ENCODE data around the gene JARID2. TPM values are rescaled to one million over a fixed set of nuclear protein-coding genes. Genes with fewer than 3 reads are reported as not detected.
A peak's percentile ranks its signal among the peaks of the same experiment; 100 is the strongest.

The JARID2 gene
- total and polyA plus RNA-seq, 7 donors, result 1.8 to 7.8 (median 6.1) TPM

DNA sequence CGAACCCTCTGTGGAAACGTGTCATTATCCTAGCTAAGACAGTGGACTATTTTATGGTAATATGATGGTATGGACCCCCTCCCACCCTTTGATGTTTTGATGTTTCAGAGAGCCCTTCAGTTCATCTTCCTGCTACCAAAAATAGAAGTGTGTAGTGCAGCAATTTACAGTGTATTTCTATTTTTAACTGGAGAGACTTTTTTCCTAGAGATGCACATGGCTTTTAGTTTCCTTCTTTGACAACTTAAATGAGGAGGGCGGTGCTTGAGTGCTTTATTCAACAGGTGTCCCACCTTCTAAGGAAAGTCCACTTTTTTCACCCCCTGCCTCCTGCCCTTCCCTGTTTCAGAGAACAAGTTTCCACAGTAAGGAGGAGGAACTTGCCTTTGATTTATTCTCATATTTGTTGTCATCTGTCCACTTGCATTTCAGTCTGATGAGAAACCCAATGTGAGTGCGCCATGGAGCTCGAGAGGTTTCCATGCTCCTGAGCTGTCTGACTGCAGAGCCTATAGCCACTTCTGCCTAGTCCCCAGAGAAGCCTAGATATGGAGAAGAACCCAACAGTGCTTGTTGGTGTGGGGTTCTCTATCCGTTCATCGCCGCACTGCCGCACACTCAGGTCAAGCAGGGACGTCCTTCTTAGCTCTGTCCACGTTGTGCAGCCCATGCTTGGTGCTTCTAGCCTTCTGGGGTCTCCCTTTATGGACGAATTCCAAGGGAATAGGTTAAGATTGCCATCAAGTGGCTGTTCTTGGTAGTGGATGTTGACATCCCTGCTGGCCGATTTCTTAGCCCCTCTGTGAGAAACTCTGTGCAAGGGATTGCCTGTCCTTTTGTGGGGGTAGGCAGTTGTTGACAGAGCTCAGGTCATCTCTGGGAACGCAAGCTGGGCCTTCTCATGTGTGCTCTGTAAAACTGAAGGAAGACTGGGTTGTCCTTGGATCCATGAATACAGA lies 144.2 kb downstream of the JARID2 start:
- Histone ChIP-seq H3K4me3 (no peak overlapping the region), H3K36me3 (no peaks in the 10 kb centered on the region), H3K27ac (peak overlapping the region in 3 of 4 donors; percentile 9 to 64 (median 51)), H3K4me1 (peaks cover 0 to 45% (median 37%) of the 10 kb centered on the region in 4 donors), H3K9me3 (no peaks in the 10 kb centered on the region), H3K27me3 (no peaks in the 10 kb centered on the region)
- TF ChIP-seq EP300 (IDR thresholded peaks at IDR 0.05), result no peak
- TF ChIP-seq POLR2A (IDR thresholded peaks at IDR 0.05), result no peak
- TF ChIP-seq, protein P1, sequence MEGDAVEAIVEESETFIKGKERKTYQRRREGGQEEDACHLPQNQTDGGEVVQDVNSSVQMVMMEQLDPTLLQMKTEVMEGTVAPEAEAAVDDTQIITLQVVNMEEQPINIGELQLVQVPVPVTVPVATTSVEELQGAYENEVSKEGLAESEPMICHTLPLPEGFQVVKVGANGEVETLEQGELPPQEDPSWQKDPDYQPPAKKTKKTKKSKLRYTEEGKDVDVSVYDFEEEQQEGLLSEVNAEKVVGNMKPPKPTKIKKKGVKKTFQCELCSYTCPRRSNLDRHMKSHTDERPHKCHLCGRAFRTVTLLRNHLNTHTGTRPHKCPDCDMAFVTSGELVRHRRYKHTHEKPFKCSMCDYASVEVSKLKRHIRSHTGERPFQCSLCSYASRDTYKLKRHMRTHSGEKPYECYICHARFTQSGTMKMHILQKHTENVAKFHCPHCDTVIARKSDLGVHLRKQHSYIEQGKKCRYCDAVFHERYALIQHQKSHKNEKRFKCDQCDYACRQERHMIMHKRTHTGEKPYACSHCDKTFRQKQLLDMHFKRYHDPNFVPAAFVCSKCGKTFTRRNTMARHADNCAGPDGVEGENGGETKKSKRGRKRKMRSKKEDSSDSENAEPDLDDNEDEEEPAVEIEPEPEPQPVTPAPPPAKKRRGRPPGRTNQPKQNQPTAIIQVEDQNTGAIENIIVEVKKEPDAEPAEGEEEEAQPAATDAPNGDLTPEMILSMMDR (IDR thresholded peaks at IDR 0.05), result peak in 2 of 4 experiments; percentile 45 to 52
- DNase-seq, result no peak
- 51 to 68% methylated on average over 14 of the region's 14 CpGs for WGBS, 2 donors
- intact Hi-C loops (cut with DNase I), result loop anchor here (1.0 kb wide), 1 partner anchor 10 kb away; no protein-coding TSS in a partner anchor

DNA sequence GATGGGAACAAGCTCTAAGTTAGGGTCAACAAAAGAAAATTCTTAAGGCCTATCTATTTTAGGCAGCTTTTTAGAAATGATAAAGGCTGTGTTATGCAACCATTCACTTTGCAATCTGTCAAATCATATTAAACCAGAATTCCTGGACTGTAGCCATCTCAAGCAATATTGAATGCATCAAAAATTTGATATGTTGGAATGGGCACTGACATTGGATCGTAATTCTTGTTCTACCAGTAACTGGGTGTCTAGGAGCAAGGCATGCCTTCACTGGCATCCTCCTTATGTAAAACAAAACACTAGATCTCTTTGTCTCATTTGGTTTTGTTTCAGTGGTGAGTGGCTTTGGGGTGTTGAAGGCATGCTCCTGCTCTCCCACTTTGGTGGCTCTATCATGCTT lies 145.6 kb downstream of the JARID2 start:
- no peak overlapping the region for H3K27ac ChIP-seq
- H3K27me3 ChIP-seq, result no peaks in the 10 kb centered on the region
- intact Hi-C loops (cut with DNase I), result no loop called here
- H3K36me3 ChIP-seq, result no peaks in the 10 kb centered on the region
- peaks cover 0 to 38% (median 32%) of the 10 kb centered on the region in 4 donors for H3K4me1 ChIP-seq
- H3K9me3 ChIP-seq, result no peaks in the 10 kb centered on the region
- no peak overlapping the region for H3K4me3 ChIP-seq
- no peak for DNase-seq
- TF ChIP-seq, protein P1 (IDR thresholded peaks at IDR 0.05), result no peak
- TF ChIP-seq EP300 (IDR thresholded peaks at IDR 0.05), result no peak
- TF ChIP-seq POLR2AphosphoS5 (IDR thresholded peaks at IDR 0.05), result no peak
- no peak for TF ChIP-seq POLR2A (IDR thresholded peaks at IDR 0.05)
- 77 to 82% methylated on average over 1 of the region's 1 CpG for WGBS, 2 donors

DNA sequence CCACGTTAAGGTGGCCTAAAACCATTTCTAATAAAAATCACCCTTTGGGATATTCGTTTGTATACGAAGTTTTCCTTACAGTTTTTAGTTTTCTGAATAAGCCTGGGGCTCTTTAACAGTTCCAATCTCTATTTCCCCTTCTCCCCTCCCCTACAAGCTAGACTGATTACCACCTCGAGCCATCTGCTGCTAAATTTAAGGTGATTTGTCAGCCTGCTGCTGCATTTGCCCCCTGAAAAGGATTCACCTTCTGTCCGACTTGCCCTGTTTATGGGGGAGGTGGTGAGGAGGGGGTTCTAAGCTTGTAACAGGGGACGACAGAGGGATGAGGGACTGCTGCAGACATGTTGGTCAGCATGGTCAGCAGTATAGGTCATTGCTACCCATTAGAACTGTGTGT lies 146.3 kb downstream of the JARID2 start:
- intact Hi-C loops (cut with DNase I), result no loop called here
- no peak overlapping the region for H3K4me3 ChIP-seq
- no peaks in the 10 kb centered on the region for H3K36me3 ChIP-seq
- TF ChIP-seq, protein P1 (IDR thresholded peaks at IDR 0.05), result no peak
- TF ChIP-seq EP300 (IDR thresholded peaks at IDR 0.05), result no peak
- TF ChIP-seq POLR2A (IDR thresholded peaks at IDR 0.05), result no peak
- TF ChIP-seq POLR2AphosphoS5 (IDR thresholded peaks at IDR 0.05), result no peak
- no peak overlapping the region for H3K27ac ChIP-seq
- H3K9me3 ChIP-seq, result no peaks in the 10 kb centered on the region
- WGBS, 2 donors, result 83 to 89% methylated on average over 6 of the region's 6 CpGs
- peaks cover 0 to 33% (median 32%) of the 10 kb centered on the region in 4 donors for H3K4me1 ChIP-seq
- H3K27me3 ChIP-seq, result no peaks in the 10 kb centered on the region
- no peak for DNase-seq

DNA sequence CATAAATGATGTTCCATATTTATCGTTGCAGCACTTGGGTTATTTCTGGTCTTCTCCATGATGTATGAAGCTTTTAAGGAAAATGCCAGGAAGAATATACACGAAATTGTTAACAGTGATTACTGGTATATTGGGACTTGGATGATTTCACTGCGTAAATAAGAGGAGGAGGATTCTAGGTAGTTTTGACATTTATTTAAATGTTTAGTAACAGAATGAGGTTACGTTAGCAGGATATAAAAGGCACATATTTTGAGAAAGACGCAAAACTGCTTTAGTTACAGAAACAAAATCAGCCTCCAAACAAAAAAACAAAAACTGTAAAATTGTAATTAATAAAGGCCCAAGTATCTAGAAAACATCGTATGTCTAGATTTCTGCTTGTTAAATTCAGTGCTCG lies 147.7 kb downstream of the JARID2 start:
- Histone ChIP-seq H3K4me1 (peaks cover 0 to 33% (median 32%) of the 10 kb centered on the region in 4 donors), H3K4me3 (no peak overlapping the region), H3K36me3 (no peaks in the 10 kb centered on the region), H3K27me3 (no peaks in the 10 kb centered on the region), H3K9me3 (no peaks in the 10 kb centered on the region), H3K27ac (no peak overlapping the region)
- DNase-seq, result no peak
- WGBS, 2 donors, result 97 to 98% methylated on average over 7 of the region's 7 CpGs
- intact Hi-C loops (cut with DNase I), result no loop called here
- TF ChIP-seq EP300 (IDR thresholded peaks at IDR 0.05), result no peak
- TF ChIP-seq, protein P1 (IDR thresholded peaks at IDR 0.05), result no peak

Data from sigmoid colon (tissue), 7 donors.